ENCODE results near the gene KRTAP4-11.

GRCh38 chr17:41101586-41102259 is 16.4 kb downstream of the KRTAP4-11 start, which contains the start of gene KRTAP4-16:
- TF ChIP-seq CTCF (IDR thresholded peaks at IDR 0.05; ENCODE audit: poor library complexity), result no peak
- no peak for TF ChIP-seq EZH2 (IDR thresholded peaks at IDR 0.05; ENCODE audit: borderline replicate concordance)
- TF ChIP-seq EZH2phosphoT487 (IDR thresholded peaks at IDR 0.05; ENCODE audit: low read depth, severe bottlenecking, unreplicated experiment), result no peak

All from hepatocyte (in vitro differentiated cells).